Keratinocyte (primary cell): ENCODE data around the gene AKAP6.

ENCODE experiments used
- EZH2 ChIP-seq: IDR thresholded peaks from one replicate; pipeline ENCODE4 v1.6.1; 2012; ENCODE audit warnings: inconsistent platforms, mild to moderate bottlenecking, low read length, moderate library complexity
- TF ChIP-seq, protein P1 (sequence below), 3 experiments: IDR thresholded peaks in 1 of 3; conservative IDR thresholded peaks in 1 of 3; optimal IDR thresholded peaks in 1 of 3; 2 replicates in 2 of 3; 3 replicates in 1 of 3; pipeline versions ENCODE3 to v1.5.1; 2011; ENCODE audit warnings: low read length in 3 of 3, mild to moderate bottlenecking in 3 of 3, moderate library complexity in 2 of 3, control low read depth in 1 of 3, inconsistent platforms in 1 of 3; ENCODE audit not compliant: insufficient read depth in 2 of 3; ENCODE audit errors: extremely low read depth in 1 of 3

- TF ChIP-seq, protein P1, sequence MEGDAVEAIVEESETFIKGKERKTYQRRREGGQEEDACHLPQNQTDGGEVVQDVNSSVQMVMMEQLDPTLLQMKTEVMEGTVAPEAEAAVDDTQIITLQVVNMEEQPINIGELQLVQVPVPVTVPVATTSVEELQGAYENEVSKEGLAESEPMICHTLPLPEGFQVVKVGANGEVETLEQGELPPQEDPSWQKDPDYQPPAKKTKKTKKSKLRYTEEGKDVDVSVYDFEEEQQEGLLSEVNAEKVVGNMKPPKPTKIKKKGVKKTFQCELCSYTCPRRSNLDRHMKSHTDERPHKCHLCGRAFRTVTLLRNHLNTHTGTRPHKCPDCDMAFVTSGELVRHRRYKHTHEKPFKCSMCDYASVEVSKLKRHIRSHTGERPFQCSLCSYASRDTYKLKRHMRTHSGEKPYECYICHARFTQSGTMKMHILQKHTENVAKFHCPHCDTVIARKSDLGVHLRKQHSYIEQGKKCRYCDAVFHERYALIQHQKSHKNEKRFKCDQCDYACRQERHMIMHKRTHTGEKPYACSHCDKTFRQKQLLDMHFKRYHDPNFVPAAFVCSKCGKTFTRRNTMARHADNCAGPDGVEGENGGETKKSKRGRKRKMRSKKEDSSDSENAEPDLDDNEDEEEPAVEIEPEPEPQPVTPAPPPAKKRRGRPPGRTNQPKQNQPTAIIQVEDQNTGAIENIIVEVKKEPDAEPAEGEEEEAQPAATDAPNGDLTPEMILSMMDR (optimal IDR thresholded peaks at IDR 0.05 in 1 of 3, IDR thresholded peaks at IDR 0.05 in 1 of 3, conservative IDR thresholded peaks at IDR 0.05 in 1 of 3; ENCODE audit: extremely low read depth in 1 of 3, insufficient read depth in 2 of 3, low read length in 3 of 3): no peak
- TF ChIP-seq EZH2: no peak
These were observed 54.4 kb downstream of the AKAP6 start for GRCh38 chr14:32383364-32384009.
